ENCODE data around the gene GAREM1. TPM values are rescaled to one million over a fixed set of nuclear protein-coding genes. Genes with fewer than 3 reads are reported as not detected.

GAREM1 gene
- total RNA-seq, 1 experiment from 2014 or later: 11.1 TPM

GRCh38 chr18:32280188-32280783, 190.4 kb downstream of the GAREM1 start (continued):
- TF ChIP-seq CEBPB (IDR thresholded peaks at IDR 0.05; ENCODE audit: low read depth): no peak
- no peak for TF ChIP-seq ELF1 (IDR thresholded peaks at IDR 0.05; ENCODE audit: borderline replicate concordance, low read depth)

GRCh38 chr18:32278177-32278799, 192.4 kb downstream of the GAREM1 start:
- Histone ChIP-seq H3K9ac (ENCODE audit: low read length) (no peak overlapping the region), H2AFZ (ENCODE audit: low read depth, low read length, poor library complexity, severe bottlenecking) (no peak overlapping the region), H3K27me3 (ENCODE audit: insufficient read depth, low read length) (no peaks in the 10 kb centered on the region), H3K27ac (ENCODE audit: low read depth, low read length) (no peak overlapping the region), H3K36me3 (ENCODE audit: control insufficient read depth in 1 of 2, insufficient read depth in 2 of 2, low read length in 2 of 2) (no peaks in the 10 kb centered on the region), H3K4me2 (ENCODE audit: low read length) (no peak overlapping the region), H3K4me3 (replicated peaks in 1 of 2; ENCODE audit: low read depth in 1 of 2, low read length in 2 of 2) (no peak overlapping the region), H3K9me2 (ENCODE audit: insufficient read depth) (no peaks in the 10 kb centered on the region), H3K4me1 (ENCODE audit: control insufficient read depth in 1 of 2, insufficient read depth in 2 of 2, low read length in 2 of 2) (no peaks in the 10 kb centered on the region), H3K9me3 (ENCODE audit: control insufficient read depth in 1 of 2, insufficient read depth in 1 of 2, low read depth in 1 of 2, low read length in 2 of 2) (no peaks in the 10 kb centered on the region), H3K79me2 (ENCODE audit: insufficient read depth, low read length) (no peaks in the 10 kb centered on the region), H4K20me1 (ENCODE audit: insufficient read depth) (no peaks in the 10 kb centered on the region)
- ChIA-PET POLR2A (no interaction called here), CTCF (interaction anchor here (2.2 kb wide), 1 partner anchor 271 kb away, joined by 6 read pairs; no protein-coding TSS in a partner anchor), RAD21 (ENCODE audit: low non-redundant PET in 1 of 2, low total read pairs in 2 of 2, uncharacterized antibody in 2 of 2, unreplicated experiment in 2 of 2) (no interaction called here)
- ATAC-seq (no peak), DNase-seq (ENCODE audit: low read depth, low spot score) (no peak)
- BruUV-seq (replicated peaks): no TSS peak
- no peak for TF ChIP-seq JUND (IDR thresholded peaks at IDR 0.05)
- TF ChIP-seq MAX (IDR thresholded peaks at IDR 0.05): no peak
- no peak for TF ChIP-seq ELF1 (IDR thresholded peaks at IDR 0.05; ENCODE audit: borderline replicate concordance, low read depth)
- TF ChIP-seq ATF3 (IDR thresholded peaks at IDR 0.05): no peak
- no peak for TF ChIP-seq SRF (IDR thresholded peaks at IDR 0.05; ENCODE audit: low read depth)
- TF ChIP-seq POLR2AphosphoS5 (IDR thresholded peaks at IDR 0.05; ENCODE audit: low read depth, low read length): no peak
- TF ChIP-seq FOSL1 (IDR thresholded peaks at IDR 0.05; ENCODE audit: low read depth): no peak
- TF ChIP-seq YY1 (IDR thresholded peaks at IDR 0.05; ENCODE audit: extremely low read depth, insufficient replicate concordance, low read depth, low read length): no peak
- no peak for TF ChIP-seq CTCF (IDR thresholded peaks at IDR 0.05 in 2 of 3, conservative IDR thresholded peaks at IDR 0.05 in 1 of 3; ENCODE audit: borderline replicate concordance in 1 of 3, insufficient read depth in 1 of 3, low read depth in 2 of 3, low read length in 2 of 3)
- no peak for TF ChIP-seq RAD21 (IDR thresholded peaks at IDR 0.05; ENCODE audit: low read depth)
- no peak for TF ChIP-seq EZH2phosphoT487 (IDR thresholded peaks at IDR 0.05; ENCODE audit: borderline replicate concordance)
- no peak for TF ChIP-seq ZFX (IDR thresholded peaks at IDR 0.05)
- TF ChIP-seq EGR1 (IDR thresholded peaks at IDR 0.05; ENCODE audit: low read depth): no peak
- TF ChIP-seq CEBPB (IDR thresholded peaks at IDR 0.05; ENCODE audit: low read depth): no peak
- intact Hi-C loops (cut with micrococcal nuclease): no loop called here

All from HCT116 (cell line).